Measurements from ENCODE around the gene VPREB3.

GRCh38 chr22:23749841-23750301, 4.4 kb downstream of the VPREB3 start:
- no peak for TF ChIP-seq CTCF (IDR thresholded peaks at IDR 0.05; ENCODE audit: control extremely low read depth in 1 of 3, insufficient read depth in 1 of 3, low read depth in 1 of 3, low read length in 3 of 3)
- no peak for TF ChIP-seq POLR2A (IDR thresholded peaks at IDR 0.05; ENCODE audit: control extremely low read depth in 1 of 2, low read depth in 2 of 2, low read length in 2 of 2)
- TF ChIP-seq POLR2AphosphoS5 (IDR thresholded peaks at IDR 0.05; ENCODE audit: low read depth, low read length) = no peak
- no peak for TF ChIP-seq TEAD4 (IDR thresholded peaks at IDR 0.05; ENCODE audit: low read depth, low read length)
- no peak for TF ChIP-seq RFX5 (IDR thresholded peaks at IDR 0.05; ENCODE audit: borderline replicate concordance, low read depth, low read length)
- no peak for TF ChIP-seq RXRA (IDR thresholded peaks at IDR 0.05; ENCODE audit: insufficient read depth, low read depth, low read length)
- no peak for TF ChIP-seq USF2 (IDR thresholded peaks at IDR 0.05; ENCODE audit: low read length)
- no peak for TF ChIP-seq HDAC6 (IDR thresholded peaks at IDR 0.05; ENCODE audit: low read depth, low read length)
- TF ChIP-seq CHD7 (IDR thresholded peaks at IDR 0.05; ENCODE audit: insufficient replicate concordance, low read length) = no peak
- TF ChIP-seq SP2 (IDR thresholded peaks at IDR 0.05; ENCODE audit: low read length) = no peak
- no peak for TF ChIP-seq TAF1 (IDR thresholded peaks at IDR 0.05; ENCODE audit: low read depth, low read length)
- no peak for TF ChIP-seq YY1 (IDR thresholded peaks at IDR 0.05; ENCODE audit: low read depth, low read length)
